Gastrocnemius medialis (tissue), 4 donors: ENCODE data around the gene PRKAG2.

ENCODE experiments used
- CTCF ChIP-seq, 5 experiments: fragments of 450-650 bp in 3 of 5; fragments of 200-600 bp in 2 of 5; sonication (generic) in 2 of 5; IDR thresholded peaks in 4 of 5; conservative IDR thresholded peaks in 1 of 5; 1 replicate in 4 of 5; 2 replicates in 1 of 5; pipeline ENCODE4 v1.5.1; 2016 to 2019; ENCODE audit warnings: antibody characterized with exemption in 5 of 5, mild to moderate bottlenecking in 3 of 5, moderate library complexity in 3 of 5
- POLR2A ChIP-seq, 2 donors: fragments of 450-650 bp; IDR thresholded peaks; one replicate each; pipeline ENCODE4 v1.6.1; 2017; ENCODE audit warnings: antibody characterized with exemption in 2 of 2, mild to moderate bottlenecking in 2 of 2, moderate library complexity in 2 of 2

DNA sequence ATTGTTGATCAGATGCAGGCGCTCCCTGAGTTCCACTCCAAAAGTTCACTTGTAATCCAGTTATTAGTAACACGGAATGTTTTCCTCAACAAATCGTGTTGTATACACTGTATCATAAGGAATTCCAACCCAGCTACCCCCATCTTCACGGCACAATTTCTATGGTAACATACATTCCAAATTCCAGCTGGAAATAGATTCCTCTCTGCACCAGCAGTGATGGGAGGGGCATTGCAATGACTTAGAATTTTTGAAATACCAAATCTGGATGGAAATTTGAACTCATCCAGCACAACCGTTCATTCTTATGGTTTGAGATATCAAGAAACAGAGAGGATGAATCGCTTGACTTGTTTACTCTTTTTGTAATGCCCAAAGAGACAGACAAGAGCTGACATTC lies 318.3 kb downstream of the PRKAG2 start:
- TF ChIP-seq CTCF (IDR thresholded peaks at IDR 0.05 in 4 of 5, conservative IDR thresholded peaks at IDR 0.05 in 1 of 5) (no peak), POLR2A (IDR thresholded peaks at IDR 0.05) (no peak)
